HepG2 (cell line): ENCODE results near the gene ABHD13. TPM values are rescaled to one million over a fixed set of nuclear protein-coding genes. Genes with fewer than 3 reads are reported as not detected.
A peak's percentile ranks its signal among the peaks of the same experiment; 100 is the strongest.

Source experiments
- EHMT2 ChIP-seq: fragments of 200-600 bp; sonication (generic); IDR thresholded peaks from 2 replicates; pipeline ENCODE4 v1.7.0; 2017; ENCODE audit warnings: antibody characterized with exemption, low read depth, low read length, borderline replicate concordance
- FUBP1 ChIP-seq: sonication (generic); formaldehyde crosslinking; IDR thresholded peaks from 2 replicates; pipeline ENCODE4 v1.5.1; 2020; ENCODE audit warnings: missing genetic modification reagents, mild to moderate bottlenecking, borderline replicate concordance
- GABPB1 ChIP-seq: IDR thresholded peaks from 2 replicates; pipeline ENCODE4 v1.6.1; 2016; ENCODE audit warnings: mild to moderate bottlenecking, missing genetic modification reagents, moderate library complexity, missing compliant biosample characterization
- HES4 ChIP-seq: sonication (generic); formaldehyde crosslinking; IDR thresholded peaks from 2 replicates; pipeline ENCODE4 v1.9.0; 2021; ENCODE audit warnings: mild to moderate bottlenecking, missing genetic modification reagents, borderline replicate concordance
- HNF4A ChIP-seq: sonication (generic); formaldehyde crosslinking; IDR thresholded peaks from 2 replicates; pipeline ENCODE4 v1.4.0; 2020; ENCODE audit warnings: missing genetic modification reagents
- IRX3 ChIP-seq: sonication (generic); formaldehyde crosslinking; IDR thresholded peaks from 2 replicates; pipeline ENCODE4 v1.8.1; 2023; ENCODE audit warnings: mild to moderate bottlenecking, low read depth, missing genetic modification reagents, borderline replicate concordance
- JARID2 ChIP-seq: sonication (generic); formaldehyde crosslinking; IDR thresholded peaks from 2 replicates; pipeline ENCODE4 v1.8.1; 2023; ENCODE audit warnings: missing genetic modification reagents, inconsistent platforms; ENCODE audit not compliant: insufficient replicate concordance
- KLF11 ChIP-seq: IDR thresholded peaks from 2 replicates; pipeline ENCODE4 v1.6.1; 2016; ENCODE audit warnings: missing compliant biosample characterization
- NBN ChIP-seq: fragments of 450-650 bp; conservative IDR thresholded peaks from 2 replicates; pipeline ENCODE4 v1.6.1; 2017
- NFATC3 ChIP-seq: sonication (generic); formaldehyde crosslinking; IDR thresholded peaks from 2 replicates; pipeline ENCODE4 v1.5.1; 2020; ENCODE audit warnings: mild to moderate bottlenecking, missing genetic modification reagents
- RFXAP ChIP-seq: sonication (generic); formaldehyde crosslinking; IDR thresholded peaks from 2 replicates; pipeline ENCODE4 v1.4.0; 2020; ENCODE audit warnings: missing genetic modification reagents, borderline replicate concordance
- SIX4 ChIP-seq: sonication (generic); formaldehyde crosslinking; IDR thresholded peaks from 2 replicates; pipeline ENCODE4 v1.4.0; 2020; ENCODE audit warnings: missing genetic modification reagents
- SKI ChIP-seq: fragments of 450-650 bp; IDR thresholded peaks from one replicate; pipeline ENCODE4 v1.6.1; 2018; ENCODE audit warnings: mild to moderate bottlenecking; ENCODE audit not compliant: partially characterized antibody
- SNRNP70 ChIP-seq: fragments of 200-400 bp; formaldehyde crosslinking; IDR thresholded peaks from 2 replicates; pipeline ENCODE4 v1.6.1; 2017; ENCODE audit warnings: mild to moderate bottlenecking, low read depth, low read length, moderate library complexity
- SP2 ChIP-seq: sonication (generic); formaldehyde crosslinking; IDR thresholded peaks from 2 replicates; pipeline ENCODE4 v1.5.1; 2020; ENCODE audit warnings: mild to moderate bottlenecking, missing genetic modification reagents
- SP5 ChIP-seq: IDR thresholded peaks from 2 replicates; pipeline ENCODE4 v1.6.1; 2016; ENCODE audit warnings: low read depth, borderline replicate concordance
- TBX3 ChIP-seq: fragments of 450-650 bp; IDR thresholded peaks from 2 replicates; pipeline ENCODE4 v1.6.1; 2017; ENCODE audit warnings: antibody characterized with exemption, mild to moderate bottlenecking, inconsistent platforms, borderline replicate concordance
- TGIF2 ChIP-seq: IDR thresholded peaks from 2 replicates; pipeline ENCODE4 v1.6.1; 2016; ENCODE audit warnings: control low read depth, missing compliant biosample characterization
- ZFP41 ChIP-seq: sonication (generic); formaldehyde crosslinking; IDR thresholded peaks from 2 replicates; pipeline ENCODE4 v1.4.0; 2020; ENCODE audit warnings: mild to moderate bottlenecking, missing genetic modification reagents, borderline replicate concordance
- ZKSCAN8 ChIP-seq: IDR thresholded peaks from 2 replicates; pipeline ENCODE4 v1.6.1; 2016; ENCODE audit warnings: borderline replicate concordance, missing genetic modification reagents, missing compliant biosample characterization
- ZNF552 ChIP-seq: sonication (generic); formaldehyde crosslinking; IDR thresholded peaks from 2 replicates; pipeline ENCODE4 v1.9.0; 2022; ENCODE audit warnings: missing genetic modification reagents, mild to moderate bottlenecking, borderline replicate concordance
- ZSCAN22 ChIP-seq: sonication (generic); formaldehyde crosslinking; IDR thresholded peaks from 2 replicates; pipeline ENCODE4 v1.4.0; 2020; ENCODE audit warnings: mild to moderate bottlenecking, missing genetic modification reagents
- polyA plus RNA-seq, 8 experiments: library from polyadenylated mRNA; depleted of rRNA in 3 of 8; stranded (reverse) in 7 of 8; unstranded in 1 of 8; fragments of >200 nt; fragmentation: Illumina TruSeq in 4 of 8; extraction: Trizol in 4 of 8; gene quantifications; 2 replicates each; pipeline versions ENCODE4 v1.2.1 to v1.2.3, GENCODE V29; 2011 to 2016; ENCODE audit warnings: low read depth in 4 of 8, missing spikeins in 1 of 8, mixed read lengths in 1 of 8; ENCODE audit not compliant: insufficient read depth in 1 of 8
- total RNA-seq, 5 experiments: library from RNA; depleted of rRNA; stranded (reverse); fragments of >200 nt; fragmentation: Illumina TruSeq; extraction: Trizol; gene quantifications; 2 replicates each; pipeline ENCODE4 v1.2.3, GENCODE V29; 2016; ENCODE audit warnings: low read depth in 1 of 5
- TF ChIP-seq, protein P1 (sequence below): sonication (generic); formaldehyde crosslinking; IDR thresholded peaks from 2 replicates; pipeline ENCODE4 v1.5.1; 2020; ENCODE audit warnings: missing genetic modification reagents, mild to moderate bottlenecking, borderline replicate concordance
- TF ChIP-seq, protein P2 (sequence below): sonication (generic); formaldehyde crosslinking; IDR thresholded peaks from 2 replicates; pipeline ENCODE4 v1.8.0; 2022; ENCODE audit warnings: missing genetic modification reagents, low read depth, mild to moderate bottlenecking, borderline replicate concordance

ABHD13 gene
- total and polyA plus RNA-seq, 2 of the 13 experiments (the other 11 are each of a cell fraction or from before 2014, with no cell fraction given) = 4.3 to 6.2 TPM

DNA sequence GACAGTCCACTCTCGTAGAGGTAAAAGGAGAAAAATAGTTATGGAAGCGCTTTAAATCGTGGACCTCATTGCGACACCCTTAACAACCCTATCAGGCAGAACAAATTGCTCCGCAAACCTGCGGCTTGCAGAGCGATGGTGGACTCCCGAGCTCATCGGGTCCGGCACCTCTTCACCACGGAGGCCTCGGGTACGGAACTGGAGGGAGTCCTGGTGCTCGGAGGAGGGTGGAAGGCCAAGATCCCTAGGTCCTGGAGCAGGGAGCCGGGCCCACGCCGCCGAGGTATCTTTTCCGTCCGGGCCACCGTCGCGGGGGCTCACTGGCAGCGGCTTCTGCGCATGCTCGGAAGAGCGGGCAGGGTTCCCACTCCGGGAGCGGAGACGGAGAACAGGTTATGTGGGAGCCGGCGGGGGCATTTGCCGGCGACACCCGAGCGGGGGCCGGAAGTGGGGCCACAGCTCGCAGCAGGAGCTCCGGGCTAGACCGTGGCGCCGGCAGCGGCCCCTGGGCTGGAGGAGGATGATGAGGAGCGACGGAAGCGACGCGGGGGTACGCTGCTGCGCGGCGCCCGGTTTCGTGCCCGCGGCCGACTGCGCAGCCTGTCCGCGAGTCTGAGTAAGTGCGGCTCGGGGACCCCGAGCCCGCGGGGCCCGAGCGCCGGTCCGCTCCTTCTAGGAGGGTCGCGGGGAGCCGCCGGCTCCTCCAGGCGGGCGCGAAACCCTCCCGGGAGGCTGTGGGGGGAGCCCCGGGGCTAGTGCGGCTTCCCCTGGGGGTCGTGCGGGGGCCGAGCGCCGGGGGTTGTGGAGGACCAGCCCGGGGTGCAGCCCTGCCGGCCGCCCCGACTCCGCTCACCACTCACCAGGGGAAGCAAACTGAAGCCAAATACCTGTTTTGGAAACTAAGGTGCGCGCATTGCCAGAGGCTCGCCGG, at the start of gene ABHD13 (continued):
- TF ChIP-seq, protein P1, sequence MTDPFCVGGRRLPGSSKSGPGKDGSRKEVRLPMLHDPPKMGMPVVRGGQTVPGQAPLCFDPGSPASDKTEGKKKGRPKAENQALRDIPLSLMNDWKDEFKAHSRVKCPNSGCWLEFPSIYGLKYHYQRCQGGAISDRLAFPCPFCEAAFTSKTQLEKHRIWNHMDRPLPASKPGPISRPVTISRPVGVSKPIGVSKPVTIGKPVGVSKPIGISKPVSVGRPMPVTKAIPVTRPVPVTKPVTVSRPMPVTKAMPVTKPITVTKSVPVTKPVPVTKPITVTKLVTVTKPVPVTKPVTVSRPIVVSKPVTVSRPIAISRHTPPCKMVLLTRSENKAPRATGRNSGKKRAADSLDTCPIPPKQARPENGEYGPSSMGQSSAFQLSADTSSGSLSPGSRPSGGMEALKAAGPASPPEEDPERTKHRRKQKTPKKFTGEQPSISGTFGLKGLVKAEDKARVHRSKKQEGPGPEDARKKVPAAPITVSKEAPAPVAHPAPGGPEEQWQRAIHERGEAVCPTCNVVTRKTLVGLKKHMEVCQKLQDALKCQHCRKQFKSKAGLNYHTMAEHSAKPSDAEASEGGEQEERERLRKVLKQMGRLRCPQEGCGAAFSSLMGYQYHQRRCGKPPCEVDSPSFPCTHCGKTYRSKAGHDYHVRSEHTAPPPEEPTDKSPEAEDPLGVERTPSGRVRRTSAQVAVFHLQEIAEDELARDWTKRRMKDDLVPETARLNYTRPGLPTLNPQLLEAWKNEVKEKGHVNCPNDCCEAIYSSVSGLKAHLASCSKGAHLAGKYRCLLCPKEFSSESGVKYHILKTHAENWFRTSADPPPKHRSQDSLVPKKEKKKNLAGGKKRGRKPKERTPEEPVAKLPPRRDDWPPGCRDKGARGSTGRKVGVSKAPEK = no peak
- no peak; the same call in 1 of the 2 replicates for TF ChIP-seq KLF11 (CRISPR knock-in tag)
- TF ChIP-seq ZFP41 (CRISPR knock-in tag) = no peak
- 0 out of 2 replicates have a peak, but pooled peaks have one; percentile 36 for TF ChIP-seq ZKSCAN8 (CRISPR knock-in tag)
- TF ChIP-seq HES4 (CRISPR knock-in tag) = peak; percentile 92
- no peak for TF ChIP-seq NFATC3 (CRISPR knock-in tag)
- no peak; the same call in 1 of the 2 replicates for TF ChIP-seq SIX4
- TF ChIP-seq RFXAP = 0 out of 2 replicates have a peak, but pooled peaks have one; percentile 59
- no peak for TF ChIP-seq JARID2 (CRISPR knock-in tag)
- TF ChIP-seq, protein P2, sequence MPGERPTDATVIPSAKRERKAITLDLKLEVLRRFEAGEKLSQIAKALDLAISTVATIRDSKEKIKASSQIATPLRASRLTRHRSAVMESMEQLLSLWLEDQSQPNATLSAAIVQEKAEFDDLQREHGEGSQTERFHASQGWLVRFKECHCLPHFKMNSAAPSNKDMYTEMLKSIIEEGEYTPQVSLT (CRISPR knock-in tag) = no peak
- TF ChIP-seq NBN = no peak
- TF ChIP-seq TGIF2 (CRISPR knock-in tag) = no peak; the same call in 1 of the 2 replicates
- TF ChIP-seq SKI = peak; percentile 21
- no peak for TF ChIP-seq IRX3 (CRISPR knock-in tag)
- TF ChIP-seq TBX3 = no peak
- TF ChIP-seq SNRNP70 = no peak
- peak; percentile 98 for TF ChIP-seq GABPB1 (CRISPR knock-in tag)
- no peak for TF ChIP-seq ZNF552
- no peak for TF ChIP-seq ZSCAN22 (CRISPR knock-in tag)
- peak; percentile 28; the same call in 1 of the 2 replicates for TF ChIP-seq HNF4A (CRISPR knock-in tag)
- TF ChIP-seq EHMT2 = no peak
- no peak for TF ChIP-seq SP5 (CRISPR knock-in tag)
- TF ChIP-seq SP2 (CRISPR knock-in tag) = peak; percentile 12; the same call in 1 of the 2 replicates
- no peak for TF ChIP-seq FUBP1 (CRISPR knock-in tag)
